ENCODE measurements around the gene ENTHD1.
"Not testable (repeated sequence)": the region's sequence is repeated elsewhere in the genome, so short reads cannot be mapped to it uniquely, and the experiment has no call there.

The ENTHD1 gene

DNA sequence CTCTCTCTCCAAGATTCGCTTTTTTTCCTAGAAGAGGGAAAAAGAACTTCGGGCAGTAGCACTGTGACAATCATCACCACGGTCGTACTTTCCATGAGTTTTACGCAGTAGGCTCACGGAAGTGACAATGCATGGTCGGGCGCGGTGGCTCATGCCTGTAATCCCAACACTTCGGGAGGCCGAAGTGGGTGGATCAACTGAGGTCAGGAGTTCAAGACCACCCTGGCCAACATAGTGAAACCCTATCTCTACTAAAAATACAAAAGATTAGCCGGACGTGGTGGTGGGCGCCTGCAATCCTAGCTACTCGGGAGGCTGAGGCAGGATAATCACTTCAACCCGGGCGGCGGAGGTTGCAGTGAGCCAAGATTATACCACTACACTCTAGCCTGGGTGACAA, 30.7 kb upstream of the ENTHD1 start:
- DNase-seq: no peak

GRCh38 chr22:39923696-39924095, 30.1 kb upstream of the ENTHD1 start:
- no peak for DNase-seq

- peak; percentile 92 for DNase-seq
Observed at GRCh38 chr22:39920134-39920743, 26.7 kb upstream of the ENTHD1 start.

- DNase-seq: no peak
Observed at GRCh38 chr22:39917776-39918495, 24.4 kb upstream of the ENTHD1 start.

DNA sequence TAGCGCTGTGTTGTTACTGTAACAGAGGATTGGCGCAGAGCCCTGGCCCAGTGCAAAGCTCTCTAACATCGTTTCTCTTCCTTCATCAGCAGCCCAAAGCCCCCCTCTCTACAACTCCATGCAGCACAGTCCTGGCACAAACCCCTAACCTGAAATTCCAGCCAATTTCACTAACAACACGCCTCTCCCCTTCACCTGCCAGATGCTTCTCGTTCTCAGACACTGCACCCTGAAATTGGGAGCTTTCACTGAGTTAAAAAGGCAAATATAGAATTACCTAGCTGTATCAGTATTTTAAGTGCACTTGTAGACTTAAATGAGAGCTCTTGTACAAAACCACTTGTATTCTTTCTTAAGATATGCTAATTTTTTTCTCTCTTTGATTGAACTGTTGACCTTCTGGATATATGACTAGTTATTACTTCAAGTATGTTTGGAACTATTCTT, 23.7 kb upstream of the ENTHD1 start:
- DNase-seq: no peak

- no peak for DNase-seq
Observed at GRCh38 chr22:39916496-39916895, 22.9 kb upstream of the ENTHD1 start.

DNA sequence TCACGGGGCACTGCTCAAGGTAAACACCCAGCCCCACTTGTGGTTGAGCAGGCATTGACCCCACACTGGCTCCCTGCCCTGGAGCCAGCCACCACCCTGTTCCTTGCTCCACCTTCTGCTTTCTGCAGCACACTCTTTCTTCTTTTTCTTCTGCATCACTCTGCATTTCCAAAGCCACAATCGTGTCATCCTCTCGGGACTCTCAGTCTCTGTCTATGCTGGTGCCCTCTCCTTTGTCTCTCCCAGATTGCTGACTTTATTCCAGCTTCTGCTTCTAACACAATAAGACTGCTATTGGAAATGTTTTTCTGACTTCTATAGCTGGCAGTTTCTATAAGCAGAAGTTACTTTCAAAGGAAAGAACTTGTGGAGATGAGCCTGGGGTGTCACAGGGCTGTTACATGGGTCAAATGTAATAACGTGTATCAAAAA, 21.8 kb upstream of the ENTHD1 start:
- DNase-seq: no peak

DNA sequence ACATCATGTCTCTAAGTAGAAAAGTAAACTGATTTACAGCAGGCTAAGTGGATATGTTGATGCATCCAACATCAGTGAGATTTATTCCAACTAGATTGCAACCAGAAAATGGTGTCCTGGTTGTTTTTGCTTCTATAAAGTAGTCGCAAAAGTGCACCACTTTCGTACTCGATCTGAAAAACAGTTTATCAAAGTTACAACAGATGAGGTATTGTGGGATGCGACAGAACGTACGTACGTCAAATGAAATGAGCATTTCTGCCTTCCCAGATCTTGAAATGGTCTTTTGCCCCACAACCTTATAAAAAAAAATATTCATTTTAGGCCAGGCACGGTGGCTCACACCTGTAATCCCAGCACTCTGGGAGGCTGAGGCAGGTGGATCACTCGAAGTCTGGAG, 21.0 kb upstream of the ENTHD1 start:
- no peak for DNase-seq

GRCh38 chr22:39913886-39914285, 20.3 kb upstream of the ENTHD1 start:
- DNase-seq: no peak

DNA sequence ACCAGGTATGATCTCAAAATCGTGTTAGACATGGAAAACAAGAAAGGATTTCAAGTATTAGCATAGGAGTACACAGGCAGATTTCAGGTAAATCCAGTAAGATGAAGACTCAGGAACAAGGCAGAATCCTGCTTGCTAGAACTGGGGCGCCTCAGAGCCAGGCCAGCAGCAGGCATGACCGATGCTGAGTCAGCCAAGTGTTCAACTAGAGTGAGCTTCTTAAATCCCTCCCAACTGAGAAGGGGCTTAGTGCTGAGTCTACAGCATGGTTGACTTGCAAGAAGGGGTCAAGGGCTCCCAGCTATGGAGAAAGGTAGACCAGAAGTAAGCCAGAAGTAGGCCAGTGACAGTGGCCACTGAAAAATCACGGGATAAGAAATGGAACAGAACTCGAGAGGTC, 19.8 kb upstream of the ENTHD1 start:
- DNase-seq: no peak

DNA sequence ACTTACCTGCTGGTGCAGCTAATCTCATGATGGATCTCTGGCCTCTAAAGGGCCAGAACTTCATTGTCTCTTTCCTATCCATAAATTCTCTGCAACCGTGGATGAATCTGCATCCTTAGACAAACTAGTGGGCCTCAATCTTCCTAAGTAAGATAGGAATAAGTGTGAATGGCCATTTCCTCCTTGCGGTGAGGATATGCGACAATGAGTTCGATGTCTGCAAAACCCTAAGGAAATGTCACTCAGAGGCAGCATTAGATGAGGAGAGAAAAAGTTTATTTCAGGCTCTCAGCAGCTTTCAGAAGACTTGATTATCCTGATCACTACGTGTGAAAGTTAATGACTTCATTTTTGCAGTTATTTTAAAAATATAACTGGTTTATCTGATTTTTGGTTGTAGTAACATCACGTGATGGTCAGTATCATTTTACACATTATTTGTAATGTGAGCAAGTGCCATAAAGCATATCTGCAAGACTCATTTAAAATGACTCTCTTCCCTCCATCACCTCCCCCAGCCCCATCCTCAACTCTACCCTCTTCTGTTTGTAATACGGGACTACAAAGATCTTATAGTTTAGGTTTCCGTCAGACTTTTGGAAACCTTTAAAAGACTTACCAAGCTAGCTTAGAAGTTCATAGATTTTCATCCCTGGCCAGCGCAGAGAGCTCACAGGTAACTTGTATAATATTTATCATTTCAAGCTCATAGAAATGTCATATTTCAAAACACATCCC, 17.5 kb upstream of the ENTHD1 start:
- no peak for DNase-seq

DNA sequence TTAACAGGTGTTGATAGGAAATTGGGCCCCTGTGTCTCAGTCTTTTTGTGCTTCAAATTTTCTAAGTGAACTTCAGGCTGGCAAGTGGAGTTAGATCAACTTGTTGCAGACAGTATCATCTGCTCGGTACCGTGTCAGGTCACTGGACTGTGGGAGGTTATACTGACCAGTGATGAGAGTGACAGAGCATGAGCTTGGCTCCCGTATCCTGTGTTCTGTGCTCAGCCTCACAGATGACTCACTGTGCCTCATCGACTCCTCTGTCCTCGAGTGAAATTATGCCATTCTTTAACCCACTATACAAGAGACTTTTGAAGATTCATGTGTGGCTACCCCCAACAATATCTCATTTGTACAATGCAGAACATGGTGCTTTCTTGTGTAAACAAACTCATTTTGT, 15.2 kb upstream of the ENTHD1 start:
- DNase-seq: peak; percentile 74

DNA sequence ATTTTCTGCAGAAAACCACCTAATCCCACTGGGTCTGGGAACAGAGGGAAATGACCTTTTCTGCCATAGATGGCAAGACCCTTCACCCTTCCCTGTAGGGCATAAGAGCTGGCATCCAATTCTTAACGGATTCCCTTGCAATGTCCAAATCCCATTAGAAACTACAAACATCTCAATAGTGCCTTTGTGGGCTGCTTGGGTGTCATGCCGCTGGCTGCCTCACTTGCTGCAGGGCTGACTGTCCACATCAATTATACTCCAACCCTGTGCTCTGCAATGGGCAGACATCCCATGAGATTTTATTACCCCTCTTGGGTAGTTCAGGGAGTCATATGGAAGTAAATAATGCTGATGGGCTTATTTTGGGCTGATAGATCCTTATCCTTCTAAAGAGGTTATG, 14.6 kb upstream of the ENTHD1 start:
- DNase-seq: no peak

DNA sequence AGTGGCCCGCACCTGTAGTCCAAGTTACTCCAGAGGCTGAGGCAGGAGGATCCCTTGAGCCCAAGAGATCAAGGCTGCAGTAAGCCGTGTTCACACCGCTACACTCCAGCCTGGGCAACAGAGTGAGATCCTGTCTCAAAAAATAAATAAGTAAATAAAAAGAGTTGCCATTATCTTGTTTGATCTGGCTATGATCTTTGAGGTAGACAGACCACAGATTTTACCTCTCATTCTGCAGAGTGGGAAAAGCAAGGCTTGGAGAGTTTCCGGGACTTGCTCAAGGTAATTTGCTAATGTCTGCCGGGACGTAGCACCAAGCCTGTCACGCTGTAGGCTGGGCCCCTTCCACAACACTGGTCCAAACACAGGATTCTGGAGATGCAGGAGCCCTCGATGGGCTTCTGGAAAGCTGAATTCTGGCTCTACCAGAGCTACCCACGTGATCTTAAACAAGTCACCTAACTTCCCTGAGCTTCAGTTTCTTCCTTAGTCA, 14.1 kb upstream of the ENTHD1 start:
- no peak for DNase-seq

- no peak for DNase-seq
Observed at GRCh38 chr22:39907047-39907446, 13.5 kb upstream of the ENTHD1 start.

- no peak for DNase-seq
Observed at GRCh38 chr22:39906207-39906606, 12.6 kb upstream of the ENTHD1 start.

DNA sequence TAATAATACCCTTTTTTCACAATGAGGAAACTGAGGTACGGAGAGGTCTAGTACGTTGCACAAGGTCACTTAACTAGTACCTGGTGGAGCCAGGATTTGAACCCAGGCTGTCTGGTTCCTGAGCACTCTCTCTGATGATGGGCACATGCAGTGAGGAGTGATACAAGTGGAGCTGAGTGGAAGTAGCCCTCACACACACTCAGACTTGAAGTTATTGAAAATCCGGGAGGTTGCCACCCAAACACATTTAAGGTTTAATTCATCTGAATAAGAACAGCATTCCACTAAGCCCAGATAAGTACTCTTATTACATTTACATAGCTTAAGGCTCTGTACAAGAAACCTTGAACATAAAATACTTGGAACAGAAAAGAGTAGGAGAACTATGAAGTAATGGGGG, 12.1 kb upstream of the ENTHD1 start:
- no peak for DNase-seq

DNA sequence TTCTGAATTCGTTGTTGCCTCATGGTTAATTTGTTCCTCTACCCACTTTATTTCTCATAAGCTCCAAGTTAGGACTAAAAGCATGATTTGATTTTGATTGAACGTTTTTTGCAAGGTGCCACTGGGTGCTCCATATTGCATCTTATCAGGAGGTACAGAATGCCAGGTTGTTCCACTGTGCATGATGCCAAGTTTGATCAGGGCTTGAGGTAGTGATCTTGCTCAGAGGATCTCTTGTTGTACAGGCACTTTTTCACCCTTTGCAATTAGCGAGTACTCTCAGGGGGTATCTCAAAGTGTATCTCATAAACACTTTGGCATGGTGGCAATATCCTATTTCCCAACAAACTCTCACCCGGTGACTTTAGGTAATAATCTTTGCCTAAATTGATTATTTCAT, 11.3 kb upstream of the ENTHD1 start:
- no peak for DNase-seq

DNA sequence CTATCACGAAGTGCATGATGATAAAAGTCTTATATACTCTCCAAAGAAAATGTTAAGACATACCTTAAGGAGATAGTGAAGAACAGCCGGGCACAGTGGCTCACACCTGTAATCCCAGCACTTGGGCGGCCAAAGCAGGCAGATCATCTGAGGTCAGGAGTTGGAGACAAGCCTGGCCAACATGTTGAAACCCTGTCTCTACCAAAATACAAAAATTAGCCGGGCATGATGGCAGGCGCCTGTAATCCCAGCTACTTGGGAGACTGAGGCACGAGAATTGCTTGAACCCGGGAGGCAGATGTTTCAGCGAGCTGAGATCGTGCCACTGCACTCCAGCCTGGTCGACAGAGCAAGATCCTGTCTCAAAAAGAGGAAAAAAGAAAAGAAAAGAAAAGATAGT, 10.5 kb upstream of the ENTHD1 start:
- DNase-seq: not testable (repeated sequence)

GRCh38 chr22:39901565-39902146, 8.1 kb upstream of the ENTHD1 start:
- no peak for DNase-seq

- peak; percentile 92 for DNase-seq
Observed at GRCh38 chr22:39900306-39901227, 7.0 kb upstream of the ENTHD1 start, which contains the start of gene GRAP2. Gene GRAP2 (plus strand): TSS chr22:39901084. CDS start chr22:39947107, 46,023 bp downstream.

DNA sequence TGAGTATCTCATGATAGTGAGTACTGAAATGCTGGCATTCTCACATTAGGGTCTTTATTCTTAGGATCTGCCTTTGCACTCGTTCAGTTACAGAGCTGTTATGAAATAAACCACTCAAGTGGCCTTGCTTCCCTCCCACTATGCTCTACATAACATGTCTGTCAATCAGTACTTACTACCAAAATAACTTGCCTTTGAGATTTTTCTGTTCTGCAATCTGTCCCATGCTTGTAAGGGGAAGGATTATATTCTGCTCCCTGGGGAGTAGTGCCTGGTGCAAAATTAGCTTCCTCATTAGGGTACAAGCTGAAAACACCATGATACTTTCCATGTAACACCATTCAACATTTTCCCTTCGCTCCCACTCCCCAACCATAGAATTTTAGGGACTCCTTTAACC, 5.4 kb upstream of the ENTHD1 start:
- no peak for DNase-seq

Data from activated CD4-positive, alpha-beta T cell treated with anti-CD3 and anti-CD28 coated beads, Interleukin-2, Interleukin-6, amounts not matched to agents 100 ng/mL and 50 ng/mL, durations not matched to agents 16 hours and 8 hours (primary cell).